ENCODE results near the gene HAPLN3. TPM values are rescaled to one million over a fixed set of nuclear protein-coding genes. Genes with fewer than 3 reads are reported as not detected.

The HAPLN3 gene
- polyA plus RNA-seq, 1 of the 3 experiments (the other 2 are of a cell fraction): 9.7 TPM

- H3K27ac ChIP-seq (ENCODE audit: low read depth in 2 of 2, low read length in 1 of 2): no peak overlapping the region
- 70% methylated on average over 9 of the region's 16 CpGs for WGBS (ENCODE audit: low lambda C conversion rate)
- ChIA-PET POLR2A (no interaction called here), CTCF (interaction anchor here (3.0 kb wide), 1 partner anchor 182 kb away, joined by 12 read pairs; no protein-coding TSS in a partner anchor)
- no peak overlapping the region for H2AFZ ChIP-seq (ENCODE audit: low read depth)
- no peaks in the 10 kb centered on the region for H3K9me2 ChIP-seq
- H3K79me2 ChIP-seq (ENCODE audit: insufficient read depth): no peaks in the 10 kb centered on the region
- no peak overlapping the region for H3K4me2 ChIP-seq
- H3K4me1 ChIP-seq (ENCODE audit: control insufficient read depth in 1 of 2, insufficient read depth in 2 of 2, low read depth in 1 of 2, low read length in 1 of 2): no peaks in the 10 kb centered on the region
- no peak overlapping the region for H3K4me3 ChIP-seq (ENCODE audit: low read depth in 2 of 2, low read length in 1 of 2)
- H3K9me3 ChIP-seq: no peaks in the 10 kb centered on the region
- no peak for DNase-seq
- H3K9ac ChIP-seq: no peak overlapping the region
- no peak for TF ChIP-seq NRF1 (IDR thresholded peaks at IDR 0.05; ENCODE audit: low read depth, low read length)
- TF ChIP-seq, protein P1, sequence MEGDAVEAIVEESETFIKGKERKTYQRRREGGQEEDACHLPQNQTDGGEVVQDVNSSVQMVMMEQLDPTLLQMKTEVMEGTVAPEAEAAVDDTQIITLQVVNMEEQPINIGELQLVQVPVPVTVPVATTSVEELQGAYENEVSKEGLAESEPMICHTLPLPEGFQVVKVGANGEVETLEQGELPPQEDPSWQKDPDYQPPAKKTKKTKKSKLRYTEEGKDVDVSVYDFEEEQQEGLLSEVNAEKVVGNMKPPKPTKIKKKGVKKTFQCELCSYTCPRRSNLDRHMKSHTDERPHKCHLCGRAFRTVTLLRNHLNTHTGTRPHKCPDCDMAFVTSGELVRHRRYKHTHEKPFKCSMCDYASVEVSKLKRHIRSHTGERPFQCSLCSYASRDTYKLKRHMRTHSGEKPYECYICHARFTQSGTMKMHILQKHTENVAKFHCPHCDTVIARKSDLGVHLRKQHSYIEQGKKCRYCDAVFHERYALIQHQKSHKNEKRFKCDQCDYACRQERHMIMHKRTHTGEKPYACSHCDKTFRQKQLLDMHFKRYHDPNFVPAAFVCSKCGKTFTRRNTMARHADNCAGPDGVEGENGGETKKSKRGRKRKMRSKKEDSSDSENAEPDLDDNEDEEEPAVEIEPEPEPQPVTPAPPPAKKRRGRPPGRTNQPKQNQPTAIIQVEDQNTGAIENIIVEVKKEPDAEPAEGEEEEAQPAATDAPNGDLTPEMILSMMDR (IDR thresholded peaks at IDR 0.05): no peak
- no peak for TF ChIP-seq FOSL2 (IDR thresholded peaks at IDR 0.05; ENCODE audit: borderline replicate concordance, low read depth)
- TF ChIP-seq, protein P2, sequence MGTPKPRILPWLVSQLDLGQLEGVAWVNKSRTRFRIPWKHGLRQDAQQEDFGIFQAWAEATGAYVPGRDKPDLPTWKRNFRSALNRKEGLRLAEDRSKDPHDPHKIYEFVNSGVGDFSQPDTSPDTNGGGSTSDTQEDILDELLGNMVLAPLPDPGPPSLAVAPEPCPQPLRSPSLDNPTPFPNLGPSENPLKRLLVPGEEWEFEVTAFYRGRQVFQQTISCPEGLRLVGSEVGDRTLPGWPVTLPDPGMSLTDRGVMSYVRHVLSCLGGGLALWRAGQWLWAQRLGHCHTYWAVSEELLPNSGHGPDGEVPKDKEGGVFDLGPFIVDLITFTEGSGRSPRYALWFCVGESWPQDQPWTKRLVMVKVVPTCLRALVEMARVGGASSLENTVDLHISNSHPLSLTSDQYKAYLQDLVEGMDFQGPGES (IDR thresholded peaks at IDR 0.05; ENCODE audit: low read depth, low read length): no peak
- TF ChIP-seq, protein P3, sequence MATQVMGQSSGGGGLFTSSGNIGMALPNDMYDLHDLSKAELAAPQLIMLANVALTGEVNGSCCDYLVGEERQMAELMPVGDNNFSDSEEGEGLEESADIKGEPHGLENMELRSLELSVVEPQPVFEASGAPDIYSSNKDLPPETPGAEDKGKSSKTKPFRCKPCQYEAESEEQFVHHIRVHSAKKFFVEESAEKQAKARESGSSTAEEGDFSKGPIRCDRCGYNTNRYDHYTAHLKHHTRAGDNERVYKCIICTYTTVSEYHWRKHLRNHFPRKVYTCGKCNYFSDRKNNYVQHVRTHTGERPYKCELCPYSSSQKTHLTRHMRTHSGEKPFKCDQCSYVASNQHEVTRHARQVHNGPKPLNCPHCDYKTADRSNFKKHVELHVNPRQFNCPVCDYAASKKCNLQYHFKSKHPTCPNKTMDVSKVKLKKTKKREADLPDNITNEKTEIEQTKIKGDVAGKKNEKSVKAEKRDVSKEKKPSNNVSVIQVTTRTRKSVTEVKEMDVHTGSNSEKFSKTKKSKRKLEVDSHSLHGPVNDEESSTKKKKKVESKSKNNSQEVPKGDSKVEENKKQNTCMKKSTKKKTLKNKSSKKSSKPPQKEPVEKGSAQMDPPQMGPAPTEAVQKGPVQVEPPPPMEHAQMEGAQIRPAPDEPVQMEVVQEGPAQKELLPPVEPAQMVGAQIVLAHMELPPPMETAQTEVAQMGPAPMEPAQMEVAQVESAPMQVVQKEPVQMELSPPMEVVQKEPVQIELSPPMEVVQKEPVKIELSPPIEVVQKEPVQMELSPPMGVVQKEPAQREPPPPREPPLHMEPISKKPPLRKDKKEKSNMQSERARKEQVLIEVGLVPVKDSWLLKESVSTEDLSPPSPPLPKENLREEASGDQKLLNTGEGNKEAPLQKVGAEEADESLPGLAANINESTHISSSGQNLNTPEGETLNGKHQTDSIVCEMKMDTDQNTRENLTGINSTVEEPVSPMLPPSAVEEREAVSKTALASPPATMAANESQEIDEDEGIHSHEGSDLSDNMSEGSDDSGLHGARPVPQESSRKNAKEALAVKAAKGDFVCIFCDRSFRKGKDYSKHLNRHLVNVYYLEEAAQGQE (IDR thresholded peaks at IDR 0.05; ENCODE audit: low read depth, low read length): no peak
- TF ChIP-seq RXRA (IDR thresholded peaks at IDR 0.05; ENCODE audit: borderline replicate concordance, low read depth): no peak
- no peak for TF ChIP-seq USF2 (IDR thresholded peaks at IDR 0.05; ENCODE audit: borderline replicate concordance, low read depth, low read length)
- no peak for TF ChIP-seq SIN3A (IDR thresholded peaks at IDR 0.05; ENCODE audit: borderline replicate concordance, low read depth, low read length)
- no peak for TF ChIP-seq TCF12 (IDR thresholded peaks at IDR 0.05)
- TF ChIP-seq YY1 (IDR thresholded peaks at IDR 0.05; ENCODE audit: low read depth): no peak
- no peak for TF ChIP-seq MXI1 (IDR thresholded peaks at IDR 0.05; ENCODE audit: low read depth, low read length)
- TF ChIP-seq FOXJ3 (CRISPR knock-in tag; IDR thresholded peaks at IDR 0.05): no peak
- no peak for TF ChIP-seq ZBTB33 (IDR thresholded peaks at IDR 0.05; ENCODE audit: borderline replicate concordance, low read depth)
- no peak for TF ChIP-seq NFIC (IDR thresholded peaks at IDR 0.05; ENCODE audit: borderline replicate concordance)
- TF ChIP-seq EP300 (IDR thresholded peaks at IDR 0.05; ENCODE audit: borderline replicate concordance in 1 of 2, low read depth in 1 of 2, low read length in 1 of 2): no peak
- no peak for TF ChIP-seq PBX3 (IDR thresholded peaks at IDR 0.05)
- no peak for TF ChIP-seq POLR2AphosphoS5 (IDR thresholded peaks at IDR 0.05; ENCODE audit: low read depth, low read length)
- TF ChIP-seq MEF2A (IDR thresholded peaks at IDR 0.05; ENCODE audit: borderline replicate concordance, low read depth): no peak
- no peaks in the 10 kb centered on the region for H3F3A ChIP-seq (replicated peaks; ENCODE audit: insufficient read depth)
- no peaks in the 10 kb centered on the region for H3K36me3 ChIP-seq (replicated peaks in 1 of 2; ENCODE audit: control insufficient read depth in 1 of 2, insufficient read depth in 2 of 2, low read length in 1 of 2)
- no peaks in the 10 kb centered on the region for H4K20me1 ChIP-seq (ENCODE audit: insufficient read depth)
- no peaks in the 10 kb centered on the region; the same call in 1 of the 2 replicates for H3K27me3 ChIP-seq (ENCODE audit: insufficient read depth)
Measured at GRCh38 chr15:88839961-88840360, 55.4 kb downstream of the HAPLN3 start.

Data from SK-N-SH (cell line).